IMR-90 (cell line): ENCODE results near the gene SMYD5. TPM values are rescaled to one million over a fixed set of nuclear protein-coding genes. Genes with fewer than 3 reads are reported as not detected.

Experiments used
- ATAC-seq: fragments of 200-7000 bp; cut with Tn5 transposase; 2 replicates; pipeline ENCODE4 v1.9.1; 2020; ENCODE audit warnings: low read depth, mild to moderate bottlenecking, moderate library complexity
- BruUV-seq: library from RNA; stranded (reverse); fragments of 400-500 nt; replicated peaks from 2 replicates; lab custom pipeline; 2021; lab: Mats Ljungman, UMichigan
- CTCF ChIA-PET: fragments of 300-600 bp; formaldehyde crosslinking; extraction: SDS; loops from one replicate; lab custom pipeline; 2021; ENCODE audit warnings: antibody characterized with exemption; lab: Yijun Ruan, JAX
- POLR2A ChIA-PET: fragments of 300-600 bp; sonication (Branson Sonifier 250); formaldehyde crosslinking; loops from one replicate; lab custom pipeline; 2022; ENCODE audit warnings: antibody characterized with exemption; ENCODE audit not compliant: unreplicated experiment; lab: Charles Lee
- DNase-seq: peaks from one replicate; pipeline ENCODE4 v3.0.0; 2013
- H2AFZ ChIP-seq: replicated peaks from 2 replicates; pipeline ENCODE3; 2013; ENCODE audit warnings: low read length, mild to moderate bottlenecking; ENCODE audit not compliant: poor library complexity
- H2AK5ac ChIP-seq: 2 replicates; pipeline ENCODE4 v1.6.1; 2013; ENCODE audit warnings: low read depth, low read length, inconsistent platforms
- H2AK9ac ChIP-seq: replicated peaks from 2 replicates; pipeline ENCODE3; 2013; ENCODE audit warnings: mild to moderate bottlenecking, low read depth, low read length, moderate library complexity; ENCODE audit not compliant: poor library complexity
- H2BK120ac ChIP-seq: 2 replicates; pipeline ENCODE4 v1.6.1; 2013; ENCODE audit warnings: low read depth, low read length, inconsistent platforms
- H2BK15ac ChIP-seq: 3 replicates; pipeline ENCODE4 v1.6.1; 2013; ENCODE audit warnings: low read depth, low read length, inconsistent platforms
- H2BK20ac ChIP-seq: 2 replicates; pipeline ENCODE4 v1.6.1; 2013; ENCODE audit warnings: low read depth, mild to moderate bottlenecking, inconsistent platforms, low read length, moderate library complexity
- H2BK5ac ChIP-seq: 2 replicates; pipeline ENCODE4 v1.6.1; 2013; ENCODE audit warnings: mild to moderate bottlenecking, low read depth, low read length, inconsistent platforms; ENCODE audit not compliant: poor library complexity, severe bottlenecking
- H3K14ac ChIP-seq: replicated peaks from 2 replicates; pipeline ENCODE4 v1.6.1; 2013; ENCODE audit warnings: low read depth, low read length, inconsistent platforms
- H3K18ac ChIP-seq: 2 replicates; pipeline ENCODE4 v1.6.1; 2013; ENCODE audit warnings: low read depth, low read length, control low read depth
- H3K23ac ChIP-seq: 2 replicates; pipeline ENCODE4 v1.6.1; 2013; ENCODE audit warnings: low read depth, low read length, inconsistent platforms
- H3K27ac ChIP-seq: 2 replicates; pipeline ENCODE4 v1.5.1; 2013; ENCODE audit warnings: mild to moderate bottlenecking, control low read depth, low read length; ENCODE audit not compliant: insufficient read depth
- H3K27me3 ChIP-seq: 2 replicates; pipeline ENCODE4 v1.6.1; 2013; ENCODE audit warnings: low read length; ENCODE audit not compliant: control insufficient read depth, insufficient read depth
- H3K36me3 ChIP-seq: 2 replicates; pipeline ENCODE4 v1.6.1; 2013; ENCODE audit warnings: low read length, mixed read lengths; ENCODE audit not compliant: control insufficient read depth, insufficient read depth
- H3K4ac ChIP-seq: 2 replicates; pipeline ENCODE4 v1.6.1; 2013; ENCODE audit warnings: low read depth, low read length, inconsistent platforms
- H3K4me1 ChIP-seq: 2 replicates; pipeline ENCODE4 v1.6.1; 2013; ENCODE audit warnings: low read length, mixed read lengths; ENCODE audit not compliant: control insufficient read depth, insufficient read depth
- H3K4me2 ChIP-seq: 2 replicates; pipeline ENCODE4 v1.6.1; 2013; ENCODE audit warnings: low read depth, mild to moderate bottlenecking, control low read depth, low read length, moderate library complexity
- H3K4me3 ChIP-seq: 2 replicates; pipeline ENCODE4 v1.5.1; 2013; ENCODE audit warnings: low read depth, mild to moderate bottlenecking, control low read depth, low read length, moderate library complexity; ENCODE audit not compliant: insufficient read depth
- H3K56ac ChIP-seq: 2 replicates; pipeline ENCODE4 v1.6.1; 2013; ENCODE audit warnings: low read length, inconsistent platforms; ENCODE audit not compliant: insufficient read depth; ENCODE audit errors: extremely low read depth
- H3K79me1 ChIP-seq, 2 experiments: 2 replicates each; pipeline ENCODE4 v1.6.1; 2013; ENCODE audit warnings: low read length in 2 of 2, inconsistent platforms in 1 of 2, low read depth in 1 of 2
- H3K9ac ChIP-seq: 2 replicates; pipeline ENCODE4 v1.6.1; 2013; ENCODE audit warnings: low read depth, low read length, control low read depth
- H3K9me1 ChIP-seq: 2 replicates; pipeline ENCODE4 v1.6.1; 2013; ENCODE audit warnings: low read length, inconsistent platforms; ENCODE audit not compliant: insufficient read depth
- H3K9me3 ChIP-seq: 2 replicates; pipeline ENCODE4 v1.6.1; 2013; ENCODE audit warnings: low read length; ENCODE audit not compliant: control insufficient read depth, insufficient read depth
- H4K20me1 ChIP-seq: 2 replicates; pipeline ENCODE4 v1.6.1; 2013; ENCODE audit warnings: low read length, inconsistent platforms; ENCODE audit not compliant: insufficient read depth
- H4K5ac ChIP-seq: 2 replicates; pipeline ENCODE4 v1.6.1; 2013; ENCODE audit warnings: mild to moderate bottlenecking, low read depth, low read length, control low read depth
- H4K8ac ChIP-seq, 2 experiments: 2 replicates each; pipeline ENCODE4 v1.6.1; 2013; ENCODE audit warnings: low read depth in 2 of 2, low read length in 2 of 2, control low read depth in 1 of 2, inconsistent platforms in 1 of 2
- H4K91ac ChIP-seq: 2 replicates; pipeline ENCODE4 v1.6.1; 2013; ENCODE audit warnings: low read depth, low read length, inconsistent platforms; ENCODE audit not compliant: insufficient read depth
- BHLHE40 ChIP-seq: fragments of 150-350 bp; IDR thresholded peaks from 2 replicates; pipeline ENCODE4 v1.6.1; 2016; ENCODE audit warnings: mild to moderate bottlenecking, low read depth, low read length
- CEBPB ChIP-seq: IDR thresholded peaks from 2 replicates; pipeline ENCODE4 v1.6.1; 2012; ENCODE audit warnings: low read depth, low read length, improper control_type of control experiment
- CHD1 ChIP-seq: IDR thresholded peaks from 2 replicates; pipeline ENCODE4 v1.6.1; 2012; ENCODE audit warnings: low read depth, low read length, improper control_type of control experiment
- FOS ChIP-seq: fragments of 150-350 bp; IDR thresholded peaks from 2 replicates; pipeline ENCODE4 v1.6.1; 2016; ENCODE audit warnings: low read depth, low read length
- MAFK ChIP-seq: IDR thresholded peaks from 2 replicates; pipeline ENCODE4 v1.6.1; 2012; ENCODE audit warnings: low read depth, low read length, improper control_type of control experiment
- MAZ ChIP-seq: IDR thresholded peaks from 2 replicates; pipeline ENCODE4 v1.6.1; 2012; ENCODE audit warnings: low read depth, mild to moderate bottlenecking, low read length, improper control_type of control experiment, moderate library complexity, borderline replicate concordance
- MXI1 ChIP-seq: IDR thresholded peaks from 2 replicates; pipeline ENCODE4 v1.6.1; 2012; ENCODE audit warnings: low read depth, mild to moderate bottlenecking, low read length, moderate library complexity, borderline replicate concordance
- NFE2L2 ChIP-seq: fragments of 150-350 bp; IDR thresholded peaks from 2 replicates; pipeline ENCODE4 v1.6.1; 2016; ENCODE audit warnings: low read depth, mild to moderate bottlenecking, low read length
- POLR2A ChIP-seq: IDR thresholded peaks from 2 replicates; pipeline ENCODE4 v1.6.1; 2012; ENCODE audit warnings: mild to moderate bottlenecking, low read depth, low read length
- RAD21 ChIP-seq: IDR thresholded peaks from 2 replicates; pipeline ENCODE4 v1.6.1; 2012; ENCODE audit warnings: low read length, improper control_type of control experiment
- RCOR1 ChIP-seq: IDR thresholded peaks from 2 replicates; pipeline ENCODE4 v1.6.1; 2012; ENCODE audit warnings: mild to moderate bottlenecking, low read length, improper control_type of control experiment; ENCODE audit not compliant: insufficient replicate concordance
- RFX5 ChIP-seq: IDR thresholded peaks from 2 replicates; pipeline ENCODE4 v1.8.0; 2012; ENCODE audit warnings: low read depth, mild to moderate bottlenecking, low read length, moderate library complexity
- SMC3 ChIP-seq: fragments of 150-350 bp; IDR thresholded peaks from 2 replicates; pipeline ENCODE4 v1.6.1; 2016; ENCODE audit warnings: low read depth, mild to moderate bottlenecking, antibody characterized with exemption, low read length, moderate library complexity
- WGBS, 2 experiments: methylation state at CpG; one replicate each; pipeline versions ENCODE4 v1.1.5 to v1.1.7; 2013; ENCODE audit warnings: missing lambda C conversion rate in 2 of 2; ENCODE audit not compliant: insufficient read length in 1 of 2; ENCODE audit errors: extremely low coverage in 2 of 2; 5-methylcytosine and 5-hydroxymethylcytosine counted together
- dilution Hi-C: fragments of 300-500 bp; cut with HindIII; formaldehyde crosslinking; loops from one replicate; pipeline ENCODE4 v1.14.3; 2018; ENCODE audit warnings: low sequenced_read_pairs; ENCODE audit not compliant: unreplicated experiment
- in situ Hi-C: fragments of 300-500 bp; cut with MboI; formaldehyde crosslinking; loops from 3 replicates; pipeline ENCODE4 v1.14.3; 2019; ENCODE audit warnings: low sequenced_read_pairs, inconsistent platforms, mixed read lengths
- intact Hi-C: fragments of 100-400 bp; cut with micrococcal nuclease; formaldehyde crosslinking; loops from 2 replicates; pipeline ENCODE4 v1.10.0; 2022
- polyA plus RNA-seq, 3 experiments: library from polyadenylated mRNA; depleted of rRNA; stranded (reverse); fragments of >200 nt; gene quantifications; 2 replicates each; pipeline ENCODE4 v1.2.3, GENCODE V29; 2012; ENCODE audit warnings: low replicate concordance in 1 of 3
- total RNA-seq: library from RNA; depleted of rRNA; stranded (reverse); fragments of >200 nt; gene quantifications from 2 replicates; pipeline ENCODE4 v1.2.3, GENCODE V29; 2012
- TF ChIP-seq, protein P1 (sequence below): fragments of 150-350 bp; IDR thresholded peaks from 2 replicates; pipeline ENCODE4 v1.6.1; 2017; ENCODE audit warnings: mild to moderate bottlenecking, antibody characterized with exemption, low read length, low read depth
- TF ChIP-seq, protein P2 (sequence below): fragments of 150-350 bp; IDR thresholded peaks from 2 replicates; pipeline ENCODE4 v1.6.1; 2016; ENCODE audit warnings: low read depth, mild to moderate bottlenecking, low read length, moderate library complexity, borderline replicate concordance

SMYD5 gene
- total and polyA plus RNA-seq, 2 of the 4 experiments (the other 2 are of a cell fraction): 17.8 to 19.7 TPM

DNA sequence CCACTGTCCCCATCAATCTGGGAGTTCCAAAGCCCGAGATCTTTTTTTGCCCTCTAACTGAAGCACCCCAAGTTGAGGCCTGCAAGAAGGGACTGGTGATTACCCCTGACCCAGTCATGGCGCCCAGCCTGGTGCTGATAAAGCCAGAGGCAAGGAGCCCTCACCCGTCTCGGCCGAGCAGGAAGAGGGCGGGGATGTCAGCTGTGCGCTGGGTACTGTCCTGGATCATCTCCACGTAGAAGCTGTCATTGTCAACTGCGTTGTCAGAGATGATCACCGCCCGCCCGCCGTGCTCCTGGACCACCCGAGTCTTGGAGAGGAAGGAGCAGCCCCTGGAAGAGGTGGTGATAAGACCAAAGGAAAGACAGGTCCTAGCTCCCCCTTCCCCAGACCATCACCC is 14.6 kb downstream of the SMYD5 start:
- Histone ChIP-seq H2AK9ac (no peak overlapping the region), H4K5ac (no peak overlapping the region), H3K36me3 (peaks cover 21% of the 10 kb centered on the region), H3K14ac (no peak overlapping the region), H3K4me2 (no peak overlapping the region), H3K23ac (no peak overlapping the region), H3K18ac (no peak overlapping the region), H3K9me1 (peaks cover 4% of the 10 kb centered on the region; the same call in 1 of the 2 replicates), H3K56ac (no peak overlapping the region), H3K9me3 (no peaks in the 10 kb centered on the region), H4K8ac (no peak overlapping the region), H3K79me1 (peaks cover 5 to 6% of the 10 kb centered on the region in 2 experiments), H4K91ac (no peak overlapping the region), H2BK20ac (no peak overlapping the region), H3K4ac (no peak overlapping the region), H3K27me3 (no peaks in the 10 kb centered on the region), H2BK120ac (no peak overlapping the region), H4K20me1 (no peaks in the 10 kb centered on the region), H3K27ac (no peak overlapping the region), H3K4me1 (0 out of 2 replicates have a peak, but pooled peaks cover 3% of the 10 kb centered on the region), H3K4me3 (no peak overlapping the region), H2BK5ac (no peak overlapping the region), H2AFZ (no peak overlapping the region), H2AK5ac (no peak overlapping the region), H2BK15ac (no peak overlapping the region), H3K9ac (no peak overlapping the region)
- ChIA-PET CTCF (no interaction called here), POLR2A (no interaction called here)
- no peak for TF ChIP-seq MAFK
- TF ChIP-seq SMC3: no peak
- TF ChIP-seq, protein P1, sequence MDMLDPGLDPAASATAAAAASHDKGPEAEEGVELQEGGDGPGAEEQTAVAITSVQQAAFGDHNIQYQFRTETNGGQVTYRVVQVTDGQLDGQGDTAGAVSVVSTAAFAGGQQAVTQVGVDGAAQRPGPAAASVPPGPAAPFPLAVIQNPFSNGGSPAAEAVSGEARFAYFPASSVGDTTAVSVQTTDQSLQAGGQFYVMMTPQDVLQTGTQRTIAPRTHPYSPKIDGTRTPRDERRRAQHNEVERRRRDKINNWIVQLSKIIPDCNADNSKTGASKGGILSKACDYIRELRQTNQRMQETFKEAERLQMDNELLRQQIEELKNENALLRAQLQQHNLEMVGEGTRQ: no peak
- TF ChIP-seq RFX5: no peak
- TF ChIP-seq RCOR1: no peak
- no peak for TF ChIP-seq NFE2L2
- TF ChIP-seq MXI1: no peak
- no peak for TF ChIP-seq CHD1
- TF ChIP-seq POLR2A: no peak
- no peak for TF ChIP-seq RAD21
- TF ChIP-seq, protein P2, sequence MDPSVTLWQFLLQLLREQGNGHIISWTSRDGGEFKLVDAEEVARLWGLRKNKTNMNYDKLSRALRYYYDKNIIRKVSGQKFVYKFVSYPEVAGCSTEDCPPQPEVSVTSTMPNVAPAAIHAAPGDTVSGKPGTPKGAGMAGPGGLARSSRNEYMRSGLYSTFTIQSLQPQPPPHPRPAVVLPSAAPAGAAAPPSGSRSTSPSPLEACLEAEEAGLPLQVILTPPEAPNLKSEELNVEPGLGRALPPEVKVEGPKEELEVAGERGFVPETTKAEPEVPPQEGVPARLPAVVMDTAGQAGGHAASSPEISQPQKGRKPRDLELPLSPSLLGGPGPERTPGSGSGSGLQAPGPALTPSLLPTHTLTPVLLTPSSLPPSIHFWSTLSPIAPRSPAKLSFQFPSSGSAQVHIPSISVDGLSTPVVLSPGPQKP: no peak
- no peak for TF ChIP-seq CEBPB
- no peak for TF ChIP-seq BHLHE40
- TF ChIP-seq FOS: no peak
- no peak for TF ChIP-seq MAZ
- no TSS peak for BruUV-seq
- ATAC-seq (no peak), DNase-seq (no peak)
- 93% methylated on average over 5 of the region's 14 CpGs; no CpG with 5 or more reads in 1 of the 2 experiments for WGBS, 2 experiments
- dilution Hi-C loops: no loop called here
- intact Hi-C loops: no loop called here
- in situ Hi-C loops: no loop called here
